ENCODE measurements around the gene ZIC4. TPM values are rescaled to one million over a fixed set of nuclear protein-coding genes. Genes with fewer than 3 reads are reported as not detected.

Gene ZIC4
- total and polyA plus RNA-seq, 3 donors from 2014 or later, result 0.06 to 0.55 (median 0.31) TPM

- Histone ChIP-seq H3K4me3 (no peak overlapping the region), H3K9me3 (no peaks in the 10 kb centered on the region), H3K36me3 (ENCODE audit: low read depth, missing control alignments) (no peaks in the 10 kb centered on the region), H3K4me1 (peaks cover 4% of the 10 kb centered on the region), H3K27me3 (no peaks in the 10 kb centered on the region), H3K27ac (no peak overlapping the region)
- WGBS, 2 donors, result 0 to 4% methylated on average over 2 to 49 of the region's 65 CpGs
- intact Hi-C loops (cut with DNase I; ENCODE audit: low total_unique reads), result no loop called here
- TF ChIP-seq POLR2A (IDR thresholded peaks at IDR 0.05) (no peak), CTCF (IDR thresholded peaks at IDR 0.05) (no peak)
- DNase-seq, result no peak
Observed at GRCh38 chr3:147395899-147396711, 10.2 kb downstream of the ZIC4 start.

GRCh38 chr3:147394884-147395225, 11.5 kb downstream of the ZIC4 start:
- Histone ChIP-seq H3K4me1 (peaks cover 4% of the 10 kb centered on the region), H3K27me3 (no peaks in the 10 kb centered on the region), H3K9me3 (no peaks in the 10 kb centered on the region), H3K36me3 (ENCODE audit: low read depth, missing control alignments) (no peaks in the 10 kb centered on the region), H3K27ac (no peak overlapping the region), H3K4me3 (no peak overlapping the region)
- 8 to 17% methylated on average over 5 of the region's 5 CpGs for WGBS, 2 donors
- DNase-seq, result no peak
- no peak for TF ChIP-seq CTCF (IDR thresholded peaks at IDR 0.05)
- no peak for TF ChIP-seq POLR2A (IDR thresholded peaks at IDR 0.05)
- intact Hi-C loops (cut with DNase I; ENCODE audit: low total_unique reads), result no loop called here

GRCh38 chr3:147393943-147394883, 12.1 kb downstream of the ZIC4 start:
- peaks cover 4% of the 10 kb centered on the region for H3K4me1 ChIP-seq
- no peaks in the 10 kb centered on the region for H3K36me3 ChIP-seq (ENCODE audit: low read depth, missing control alignments)
- TF ChIP-seq CTCF (IDR thresholded peaks at IDR 0.05) (no peak), POLR2A (IDR thresholded peaks at IDR 0.05) (no peak)
- H3K27me3 ChIP-seq, result no peaks in the 10 kb centered on the region
- no peaks in the 10 kb centered on the region for H3K9me3 ChIP-seq
- no peak for DNase-seq
- peak overlapping the region; percentile 47 to 55 for H3K4me3 ChIP-seq
- intact Hi-C loops (cut with DNase I; ENCODE audit: low total_unique reads), result no loop called here
- 6 to 11% methylated on average over 31 of the region's 31 CpGs for WGBS, 2 donors
- H3K27ac ChIP-seq, result no peak overlapping the region

GRCh38 chr3:147393261-147393942, 12.9 kb downstream of the ZIC4 start:
- TF ChIP-seq POLR2A (IDR thresholded peaks at IDR 0.05) (no peak), CTCF (IDR thresholded peaks at IDR 0.05) (no peak)
- intact Hi-C loops (cut with DNase I; ENCODE audit: low total_unique reads), result no loop called here
- Histone ChIP-seq H3K4me1 (peaks cover 4% of the 10 kb centered on the region), H3K27me3 (no peaks in the 10 kb centered on the region), H3K27ac (peak overlapping the region in 1 of 2 donors; percentile 59), H3K9me3 (no peaks in the 10 kb centered on the region), H3K36me3 (ENCODE audit: low read depth, missing control alignments) (no peaks in the 10 kb centered on the region), H3K4me3 (peak overlapping the region; percentile 47 to 55)
- peak; percentile 82 for DNase-seq
- 2 to 9% methylated on average over 10 to 52 of the region's 54 CpGs for WGBS, 2 donors
